PFSK-1 (cell line): ENCODE measurements around the gene CUBN.

ENCODE experiments used
- POLR2AphosphoS5 ChIP-seq: IDR thresholded peaks from 2 replicates; pipeline ENCODE4 v1.6.1; 2012; ENCODE audit warnings: low read depth, mild to moderate bottlenecking, control low read depth, low read length, moderate library complexity
- REST ChIP-seq, 2 experiments: IDR thresholded peaks; 2 replicates each; pipeline versions ENCODE4 v1.6.1 to v1.8.0; 2011 to 2012; ENCODE audit warnings: low read depth in 2 of 2, low read length in 2 of 2, control low read depth in 1 of 2, inconsistent platforms in 1 of 2, mild to moderate bottlenecking in 1 of 2, moderate library complexity in 1 of 2; ENCODE audit not compliant: insufficient read depth in 1 of 2
- SIN3A ChIP-seq: IDR thresholded peaks from 2 replicates; pipeline ENCODE4 v1.6.1; 2012; ENCODE audit warnings: mild to moderate bottlenecking, low read length, moderate library complexity, borderline replicate concordance; ENCODE audit not compliant: insufficient read depth
- TAF1 ChIP-seq: IDR thresholded peaks from 2 replicates; pipeline ENCODE4 v1.6.1; 2012; ENCODE audit warnings: low read length, control low read depth, borderline replicate concordance; ENCODE audit not compliant: insufficient read depth

GRCh38 chr10:17134737-17135260, 5.2 kb upstream of the CUBN start:
- TF ChIP-seq TAF1 (no peak), POLR2AphosphoS5 (no peak), REST (IDR thresholded peaks at IDR 0.05; ENCODE audit: insufficient read depth in 1 of 2, low read depth in 2 of 2, low read length in 2 of 2) (no peak), SIN3A (no peak)
